ENCODE results near the gene PRICKLE2. TPM values are rescaled to one million over a fixed set of nuclear protein-coding genes. Genes with fewer than 3 reads are reported as not detected.

The PRICKLE2 gene
- total and polyA plus RNA-seq, 3 donors from 2014 or later, result 5.5 to 10.1 (median 9.1) TPM

Small RNA genes lying within 50 kb of the gene (small RNA-seq; reads per million reads assigned to genes)
- gene RF00012, result 0 reads per million in 2 donors

Other genes with a start within 250 kb of the PRICKLE2 start
- 100 to 1,000 TPM; 105 to 128 TPM for gene PSMD6, start 202.0 kb downstream of the PRICKLE2 start, total RNA-seq
- 249 TPM for gene PSMD6, start 202.0 kb downstream of the PRICKLE2 start, polyA plus RNA-seq (ENCODE audit: insufficient read depth, low read depth, low replicate concordance)

Data from testis (tissue), 3 donors.